ENCODE measurements around the gene TBX4. TPM values are rescaled to one million over a fixed set of nuclear protein-coding genes. Genes with fewer than 3 reads are reported as not detected.

Gene TBX4
- polyA plus RNA-seq, 2 donors = 0.01 TPM; not detected in 1

- H3K9me3 ChIP-seq (ENCODE audit: control insufficient read depth in 2 of 2, insufficient read depth in 1 of 2, low read depth in 1 of 2, low read length in 1 of 2) = no peaks in the 10 kb centered on the region
- no peak overlapping the region for H3K4me3 ChIP-seq (ENCODE audit: low read depth in 1 of 2, low read length in 2 of 2)
- peak overlapping the region; percentile 25 to 28 for H3K27ac ChIP-seq (ENCODE audit: low read depth in 2 of 2, low read length in 1 of 2)
- H3K36me3 ChIP-seq (ENCODE audit: control insufficient read depth in 2 of 2, insufficient read depth in 2 of 2, low read length in 1 of 2) = no peaks in the 10 kb centered on the region
- H3K27me3 ChIP-seq (ENCODE audit: control insufficient read depth in 1 of 2, insufficient read depth in 2 of 2, low read length in 2 of 2) = peaks cover 0 to 16% of the 10 kb centered on the region in 2 donors
- H3K4me1 ChIP-seq (ENCODE audit: control insufficient read depth in 2 of 2, insufficient read depth in 2 of 2, low read length in 1 of 2) = peaks cover 10 to 14% of the 10 kb centered on the region in 2 donors
- WGBS, 2 donors = 52 to 63% methylated on average over 8 of the region's 8 CpGs
These were observed 45.0 kb upstream of the TBX4 start for GRCh38 chr17:61406971-61407911.

GRCh38 chr17:61408151-61409041, 43.8 kb upstream of the TBX4 start:
- H3K4me3 ChIP-seq (ENCODE audit: low read depth in 1 of 2, low read length in 2 of 2) = no peak overlapping the region
- H3K4me1 ChIP-seq (ENCODE audit: control insufficient read depth in 2 of 2, insufficient read depth in 2 of 2, low read length in 1 of 2) = peaks cover 10 to 14% of the 10 kb centered on the region in 2 donors
- H3K27me3 ChIP-seq (ENCODE audit: control insufficient read depth in 1 of 2, insufficient read depth in 2 of 2, low read length in 2 of 2) = peaks cover 0 to 14% of the 10 kb centered on the region in 2 donors

GRCh38 chr17:61409301-61410112, 42.7 kb upstream of the TBX4 start:
- 1% methylated on average over 64 to 73 of the region's 73 CpGs for WGBS, 2 donors
- Histone ChIP-seq H3K4me3 (ENCODE audit: low read depth in 1 of 2, low read length in 2 of 2) (peak overlapping the region; percentile 49 to 63), H3K9me3 (ENCODE audit: control insufficient read depth in 2 of 2, insufficient read depth in 1 of 2, low read depth in 1 of 2, low read length in 1 of 2) (no peaks in the 10 kb centered on the region), H3K27ac (ENCODE audit: low read depth in 2 of 2, low read length in 1 of 2) (peak overlapping the region; percentile 86), H3K27me3 (ENCODE audit: control insufficient read depth in 1 of 2, insufficient read depth in 2 of 2, low read length in 2 of 2) (peaks cover 0 to 7% of the 10 kb centered on the region in 2 donors), H3K36me3 (ENCODE audit: control insufficient read depth in 2 of 2, insufficient read depth in 2 of 2, low read length in 1 of 2) (no peaks in the 10 kb centered on the region), H3K4me1 (ENCODE audit: control insufficient read depth in 2 of 2, insufficient read depth in 2 of 2, low read length in 1 of 2) (peaks cover under 1 to 4% of the 10 kb centered on the region in 2 donors)

More at GRCh38 chr17:61408151-61409041, 43.8 kb upstream of the TBX4 start:
- no peaks in the 10 kb centered on the region for H3K36me3 ChIP-seq (ENCODE audit: control insufficient read depth in 2 of 2, insufficient read depth in 2 of 2, low read length in 1 of 2)
- H3K27ac ChIP-seq (ENCODE audit: low read depth in 2 of 2, low read length in 1 of 2) = peak overlapping the region; percentile 4 to 11
- 50 to 60% methylated on average over 41 of the region's 41 CpGs for WGBS, 2 donors
- no peaks in the 10 kb centered on the region for H3K9me3 ChIP-seq (ENCODE audit: control insufficient read depth in 2 of 2, insufficient read depth in 1 of 2, low read depth in 1 of 2, low read length in 1 of 2)

- H3K4me1 ChIP-seq (ENCODE audit: control insufficient read depth in 2 of 2, insufficient read depth in 2 of 2, low read length in 1 of 2) = peaks cover 0 to 3% of the 10 kb centered on the region in 2 donors
- H3K27me3 ChIP-seq (ENCODE audit: control insufficient read depth in 1 of 2, insufficient read depth in 2 of 2, low read length in 2 of 2) = peaks cover 0 to 5% of the 10 kb centered on the region in 2 donors
- H3K36me3 ChIP-seq (ENCODE audit: control insufficient read depth in 2 of 2, insufficient read depth in 2 of 2, low read length in 1 of 2) = no peaks in the 10 kb centered on the region
- no peaks in the 10 kb centered on the region for H3K9me3 ChIP-seq (ENCODE audit: control insufficient read depth in 2 of 2, insufficient read depth in 1 of 2, low read depth in 1 of 2, low read length in 1 of 2)
- H3K4me3 ChIP-seq (ENCODE audit: low read depth in 1 of 2, low read length in 2 of 2) = peak overlapping the region; percentile 28 to 50
- WGBS, 2 donors = 11 to 25% methylated on average over 48 of the region's 48 CpGs
- H3K27ac ChIP-seq (ENCODE audit: low read depth in 2 of 2, low read length in 1 of 2) = peak overlapping the region; percentile 86
These were observed 41.8 kb upstream of the TBX4 start for GRCh38 chr17:61410141-61411010.

- H3K4me1 ChIP-seq (ENCODE audit: control insufficient read depth in 2 of 2, insufficient read depth in 2 of 2, low read length in 1 of 2) = peaks cover 0 to 3% of the 10 kb centered on the region in 2 donors
- H3K36me3 ChIP-seq (ENCODE audit: control insufficient read depth in 2 of 2, insufficient read depth in 2 of 2, low read length in 1 of 2) = no peaks in the 10 kb centered on the region
- WGBS, 2 donors = 4 to 13% methylated on average over 17 to 29 of the region's 29 CpGs
- peak overlapping the region; percentile 86 for H3K27ac ChIP-seq (ENCODE audit: low read depth in 2 of 2, low read length in 1 of 2)
- H3K4me3 ChIP-seq (ENCODE audit: low read depth in 1 of 2, low read length in 2 of 2) = peak overlapping the region; percentile 50 to 60
- H3K9me3 ChIP-seq (ENCODE audit: control insufficient read depth in 2 of 2, insufficient read depth in 1 of 2, low read depth in 1 of 2, low read length in 1 of 2) = no peaks in the 10 kb centered on the region
- peaks cover 0 to 4% of the 10 kb centered on the region in 2 donors for H3K27me3 ChIP-seq (ENCODE audit: control insufficient read depth in 1 of 2, insufficient read depth in 2 of 2, low read length in 2 of 2)
These were observed 41.3 kb upstream of the TBX4 start for GRCh38 chr17:61411011-61411260.

- Histone ChIP-seq H3K27ac (ENCODE audit: low read depth in 2 of 2, low read length in 1 of 2) (peak overlapping the region; percentile 86), H3K4me1 (ENCODE audit: control insufficient read depth in 2 of 2, insufficient read depth in 2 of 2, low read length in 1 of 2) (peaks cover 0 to 4% of the 10 kb centered on the region in 2 donors), H3K27me3 (ENCODE audit: control insufficient read depth in 1 of 2, insufficient read depth in 2 of 2, low read length in 2 of 2) (peaks cover 0 to 4% of the 10 kb centered on the region in 2 donors), H3K4me3 (ENCODE audit: low read depth in 1 of 2, low read length in 2 of 2) (peak overlapping the region; percentile 50 to 60), H3K9me3 (ENCODE audit: control insufficient read depth in 2 of 2, insufficient read depth in 1 of 2, low read depth in 1 of 2, low read length in 1 of 2) (no peaks in the 10 kb centered on the region), H3K36me3 (ENCODE audit: control insufficient read depth in 2 of 2, insufficient read depth in 2 of 2, low read length in 1 of 2) (no peaks in the 10 kb centered on the region)
- WGBS, 2 donors = 1 to 2% methylated on average over 67 to 75 of the region's 75 CpGs
These were observed 40.7 kb upstream of the TBX4 start for GRCh38 chr17:61411261-61412142.

- 0 to 1% methylated on average over 64 to 69 of the region's 69 CpGs for WGBS, 2 donors
- Histone ChIP-seq H3K9me3 (ENCODE audit: control insufficient read depth in 2 of 2, insufficient read depth in 1 of 2, low read depth in 1 of 2, low read length in 1 of 2) (no peaks in the 10 kb centered on the region), H3K27ac (ENCODE audit: low read depth in 2 of 2, low read length in 1 of 2) (peak overlapping the region; percentile 86), H3K4me3 (ENCODE audit: low read depth in 1 of 2, low read length in 2 of 2) (peak overlapping the region; percentile 50 to 60), H3K36me3 (ENCODE audit: control insufficient read depth in 2 of 2, insufficient read depth in 2 of 2, low read length in 1 of 2) (no peaks in the 10 kb centered on the region), H3K4me1 (ENCODE audit: control insufficient read depth in 2 of 2, insufficient read depth in 2 of 2, low read length in 1 of 2) (peaks cover 0 to 9% of the 10 kb centered on the region in 2 donors), H3K27me3 (ENCODE audit: control insufficient read depth in 1 of 2, insufficient read depth in 2 of 2, low read length in 2 of 2) (peaks cover 0 to 4% of the 10 kb centered on the region in 2 donors)
These were observed 39.9 kb upstream of the TBX4 start for GRCh38 chr17:61412143-61412859.

All from esophagus (tissue), 2 donors.